HCT116 (cell line): Measurements from ENCODE around the gene SRP19. TPM values are rescaled to one million over a fixed set of nuclear protein-coding genes. Genes with fewer than 3 reads are reported as not detected.

Experiments
- ATAC-seq: fragments of 200-7000 bp; cut with Tn5 transposase; 2 replicates; pipeline ENCODE4 v1.9.1; 2020; ENCODE audit warnings: mild to moderate bottlenecking, moderate library complexity
- BruUV-seq: library from RNA; stranded (reverse); fragments of 400-500 nt; replicated peaks from 2 replicates; lab custom pipeline; 2021; lab: Mats Ljungman, UMichigan
- CTCF ChIA-PET: fragments of 300-600 bp; sonication (Branson Sonifier 250); formaldehyde crosslinking; loops from one replicate; lab custom pipeline; 2021; ENCODE audit warnings: antibody characterized with exemption; lab: Charles Lee
- POLR2A ChIA-PET: fragments of 300-600, 350-600 bp; sonication (Branson Sonifier 250); formaldehyde crosslinking; loops from one replicate; lab custom pipeline; 2021; ENCODE audit warnings: antibody characterized with exemption; lab: Charles Lee
- RAD21 ChIA-PET, 2 experiments: fragments of 300-600 bp; sonication (Branson Sonifier 250); formaldehyde crosslinking; loops; one replicate each; lab custom pipeline; 2023; ENCODE audit warnings: low total read pairs in 2 of 2; ENCODE audit not compliant: uncharacterized antibody in 2 of 2, unreplicated experiment in 2 of 2, low non-redundant PET in 1 of 2; lab: Charles Lee
- DNase-seq: peaks from one replicate; pipeline ENCODE4 v3.0.0-alpha.2; 2010; ENCODE audit warnings: low read depth, low spot score
- H2AFZ ChIP-seq: fragments of 200-600 bp; shearing (Covaris generic), sonication (generic); 2 replicates; pipeline ENCODE4 v1.6.1; 2017; ENCODE audit warnings: low read depth, mixed run types, mixed read lengths, antibody characterized with exemption, low read length; ENCODE audit not compliant: poor library complexity, severe bottlenecking
- H3K27ac ChIP-seq: 2 replicates; pipeline ENCODE4 v1.5.1; 2012; ENCODE audit warnings: low read depth, low read length
- H3K27me3 ChIP-seq: fragments of 200-600 bp; sonication (generic); 2 replicates; pipeline ENCODE4 v1.6.1; 2016; ENCODE audit warnings: mixed run types, low read length, mixed read lengths; ENCODE audit not compliant: insufficient read depth
- H3K36me3 ChIP-seq, 2 experiments: fragments of 200-500 bp in 1 of 2; fragments of 200-600 bp in 1 of 2; sonication (Bioruptor generic) in 1 of 2; sonication (generic) in 1 of 2; 2 replicates each; pipeline versions ENCODE4 v1.5.1 to v1.6.1; 2014 to 2016; ENCODE audit warnings: low read length in 2 of 2, inconsistent platforms in 1 of 2, mixed read lengths in 1 of 2, mixed run types in 1 of 2; ENCODE audit not compliant: insufficient read depth in 2 of 2, control insufficient read depth in 1 of 2
- H3K4me1 ChIP-seq, 2 experiments: fragments of 200-600 bp in 1 of 2; sonication (generic) in 1 of 2; 2 replicates each; pipeline versions ENCODE4 v1.5.1 to v1.6.1; 2012 to 2017; ENCODE audit warnings: low read length in 2 of 2, inconsistent platforms in 1 of 2, mild to moderate bottlenecking in 1 of 2, mixed read lengths in 1 of 2, mixed run types in 1 of 2, moderate library complexity in 1 of 2; ENCODE audit not compliant: insufficient read depth in 2 of 2, control insufficient read depth in 1 of 2
- H3K4me2 ChIP-seq: fragments of 200-600 bp; sonication (generic); 2 replicates; pipeline ENCODE4 v1.6.1; 2017; ENCODE audit warnings: mixed run types, low read length, mixed read lengths
- H3K4me3 ChIP-seq, 2 experiments: fragments of 200-600 bp in 1 of 2; sonication (generic) in 1 of 2; replicated peaks in 1 of 2; 2 replicates each; pipeline ENCODE4 v1.5.1; 2011 to 2016; ENCODE audit warnings: low read length in 2 of 2, control low read depth in 1 of 2, low read depth in 1 of 2, mild to moderate bottlenecking in 1 of 2, mixed read lengths in 1 of 2, mixed run types in 1 of 2
- H3K79me2 ChIP-seq: fragments of 200-600 bp; sonication (generic); 2 replicates; pipeline ENCODE4 v1.6.1; 2017; ENCODE audit warnings: mild to moderate bottlenecking, mixed run types, low read length, moderate library complexity, mixed read lengths; ENCODE audit not compliant: insufficient read depth
- H3K9ac ChIP-seq: fragments of 200-600 bp; sonication (generic); 2 replicates; pipeline ENCODE4 v1.6.1; 2016; ENCODE audit warnings: low read length, mixed read lengths
- H3K9me2 ChIP-seq: fragments of 200-600 bp; sonication (generic), shearing (Covaris generic); 2 replicates; pipeline ENCODE4 v1.6.1; 2017; ENCODE audit warnings: mixed run types, mild to moderate bottlenecking, moderate library complexity; ENCODE audit not compliant: insufficient read depth
- H3K9me3 ChIP-seq, 2 experiments: fragments of 200-500 bp in 1 of 2; fragments of 200-600 bp in 1 of 2; sonication (Bioruptor generic) in 1 of 2; sonication (generic) in 1 of 2; 2 replicates each; pipeline ENCODE4 v1.6.1; 2014 to 2017; ENCODE audit warnings: low read length in 2 of 2, mixed read lengths in 2 of 2, inconsistent platforms in 1 of 2, low read depth in 1 of 2, mild to moderate bottlenecking in 1 of 2, mixed run types in 1 of 2, moderate library complexity in 1 of 2; ENCODE audit not compliant: control insufficient read depth in 1 of 2, insufficient read depth in 1 of 2
- H4K20me1 ChIP-seq: fragments of 200-600 bp; sonication (generic), shearing (Covaris generic); 2 replicates; pipeline ENCODE4 v1.6.1; 2017; ENCODE audit warnings: mixed run types, mild to moderate bottlenecking, moderate library complexity; ENCODE audit not compliant: insufficient read depth
- ATF3 ChIP-seq: IDR thresholded peaks from 2 replicates; pipeline ENCODE4 v1.6.1; 2012
- CBX3 ChIP-seq: IDR thresholded peaks from 2 replicates; pipeline ENCODE4 v1.6.1; 2012; ENCODE audit warnings: low read depth
- CEBPB ChIP-seq: IDR thresholded peaks from 2 replicates; pipeline ENCODE4 v1.6.1; 2012; ENCODE audit warnings: low read depth
- ELF1 ChIP-seq: IDR thresholded peaks from 2 replicates; pipeline ENCODE4 v1.6.1; 2012; ENCODE audit warnings: low read depth, borderline replicate concordance
- EZH2 ChIP-seq: fragments of 200-600 bp; sonication (generic); IDR thresholded peaks from 2 replicates; pipeline ENCODE4 v1.6.1; 2017; ENCODE audit warnings: antibody characterized with exemption, mixed run types
- EZH2phosphoT487 ChIP-seq: fragments of 200-600 bp; IDR thresholded peaks from 2 replicates; pipeline ENCODE4 v1.6.1; 2018; ENCODE audit warnings: antibody characterized with exemption, borderline replicate concordance
- FOSL1 ChIP-seq: IDR thresholded peaks from 2 replicates; pipeline ENCODE4 v1.6.1; 2012; ENCODE audit warnings: low read depth
- MAX ChIP-seq: IDR thresholded peaks from 2 replicates; pipeline ENCODE4 v1.6.1; 2012
- POLR2A ChIP-seq: IDR thresholded peaks from 2 replicates; pipeline ENCODE4 v1.7.0; 2011; ENCODE audit warnings: borderline replicate concordance; ENCODE audit not compliant: insufficient read depth, insufficient read length; ENCODE audit errors: extremely low read depth
- POLR2AphosphoS5 ChIP-seq: IDR thresholded peaks from 2 replicates; pipeline ENCODE4 v1.6.1; 2011; ENCODE audit warnings: mild to moderate bottlenecking, low read depth, low read length, moderate library complexity
- SIN3A ChIP-seq: IDR thresholded peaks from 2 replicates; pipeline ENCODE4 v1.6.1; 2012; ENCODE audit warnings: low read depth
- SP1 ChIP-seq: IDR thresholded peaks from 2 replicates; pipeline ENCODE4 v1.6.1; 2012; ENCODE audit warnings: low read depth
- SRF ChIP-seq: IDR thresholded peaks from 2 replicates; pipeline ENCODE4 v1.6.1; 2012; ENCODE audit warnings: low read depth
- TCF7L2 ChIP-seq: IDR thresholded peaks from 2 replicates; pipeline ENCODE4 v1.7.0; 2011; ENCODE audit warnings: borderline replicate concordance, inconsistent platforms; ENCODE audit not compliant: insufficient read depth, insufficient read length; ENCODE audit errors: extremely low read depth
- YY1 ChIP-seq: IDR thresholded peaks from 2 replicates; pipeline ENCODE4 v1.6.1; 2011; ENCODE audit warnings: low read length, low read depth, moderate library complexity, mild to moderate bottlenecking; ENCODE audit not compliant: insufficient replicate concordance; ENCODE audit errors: extremely low read depth
- ZBTB33 ChIP-seq: IDR thresholded peaks from 2 replicates; pipeline ENCODE4 v1.6.1; 2011; ENCODE audit warnings: mild to moderate bottlenecking, low read length, moderate library complexity; ENCODE audit not compliant: insufficient replicate concordance; ENCODE audit errors: extremely low read depth
- ZFX ChIP-seq: fragments of 450-650 bp; IDR thresholded peaks from 2 replicates; pipeline ENCODE4 v1.6.1; 2017
- ZNF274 ChIP-seq: fragments of 200-500 bp; sonication (Bioruptor generic); IDR thresholded peaks from 2 replicates; pipeline ENCODE4 v1.6.1; 2014; ENCODE audit warnings: mild to moderate bottlenecking, low read depth, low read length, inconsistent platforms
- intact Hi-C: fragments of 100-400 bp; cut with micrococcal nuclease; formaldehyde crosslinking; loops from 2 replicates; pipeline ENCODE4 v1.10.0; 2022
- total RNA-seq: library from RNA; stranded (reverse); gene quantifications from one replicate; pipeline ENCODE4 v1.2.1, GENCODE V29; 2021; ENCODE audit not compliant: unreplicated experiment
- TF ChIP-seq, protein P1 (sequence below), 3 experiments: fragments of 200-600 bp in 1 of 3; sonication (generic) in 1 of 3; IDR thresholded peaks in 2 of 3; conservative IDR thresholded peaks in 1 of 3; 2 replicates each; pipeline ENCODE4 v1.5.1; 2012 to 2017; ENCODE audit warnings: low read depth in 2 of 3, low read length in 2 of 3, antibody characterized with exemption in 1 of 3, borderline replicate concordance in 1 of 3, control low read depth in 1 of 3, mild to moderate bottlenecking in 1 of 3, mixed read lengths in 1 of 3, mixed run types in 1 of 3, moderate library complexity in 1 of 3; ENCODE audit not compliant: insufficient read depth in 1 of 3
- TF ChIP-seq, protein P2 (sequence below): IDR thresholded peaks from 2 replicates; pipeline ENCODE4 v1.6.1; 2012; ENCODE audit warnings: low read depth

Gene SRP19
- total RNA-seq, 1 experiment from 2014 or later = 45.3 TPM

GRCh38 chr5:112857866-112858265 is 3.2 kb upstream of the SRP19 start:
- no peaks in the 10 kb centered on the region for H4K20me1 ChIP-seq
- H3K79me2 ChIP-seq = peaks cover 18% of the 10 kb centered on the region
- peaks cover 8 to 17% of the 10 kb centered on the region in 2 experiments for H3K4me1 ChIP-seq
- H3K9me2 ChIP-seq = no peaks in the 10 kb centered on the region
- TF ChIP-seq YY1 (no peak), EZH2phosphoT487 (no peak), POLR2AphosphoS5 (no peak), SRF (no peak), FOSL1 (no peak), SIN3A (no peak), CBX3 (no peak), POLR2A (no peak), EZH2 (no peak), ZBTB33 (no peak), CEBPB (no peak), MAX (no peak), TCF7L2 (no peak), ATF3 (no peak), ELF1 (no peak), ZNF274 (no peak), ZFX (no peak), SP1 (no peak)
- TF ChIP-seq, protein P1, sequence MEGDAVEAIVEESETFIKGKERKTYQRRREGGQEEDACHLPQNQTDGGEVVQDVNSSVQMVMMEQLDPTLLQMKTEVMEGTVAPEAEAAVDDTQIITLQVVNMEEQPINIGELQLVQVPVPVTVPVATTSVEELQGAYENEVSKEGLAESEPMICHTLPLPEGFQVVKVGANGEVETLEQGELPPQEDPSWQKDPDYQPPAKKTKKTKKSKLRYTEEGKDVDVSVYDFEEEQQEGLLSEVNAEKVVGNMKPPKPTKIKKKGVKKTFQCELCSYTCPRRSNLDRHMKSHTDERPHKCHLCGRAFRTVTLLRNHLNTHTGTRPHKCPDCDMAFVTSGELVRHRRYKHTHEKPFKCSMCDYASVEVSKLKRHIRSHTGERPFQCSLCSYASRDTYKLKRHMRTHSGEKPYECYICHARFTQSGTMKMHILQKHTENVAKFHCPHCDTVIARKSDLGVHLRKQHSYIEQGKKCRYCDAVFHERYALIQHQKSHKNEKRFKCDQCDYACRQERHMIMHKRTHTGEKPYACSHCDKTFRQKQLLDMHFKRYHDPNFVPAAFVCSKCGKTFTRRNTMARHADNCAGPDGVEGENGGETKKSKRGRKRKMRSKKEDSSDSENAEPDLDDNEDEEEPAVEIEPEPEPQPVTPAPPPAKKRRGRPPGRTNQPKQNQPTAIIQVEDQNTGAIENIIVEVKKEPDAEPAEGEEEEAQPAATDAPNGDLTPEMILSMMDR (IDR thresholded peaks at IDR 0.05 in 2 of 3, conservative IDR thresholded peaks at IDR 0.05 in 1 of 3; ENCODE audit: borderline replicate concordance in 1 of 3, insufficient read depth in 1 of 3, low read depth in 2 of 3, low read length in 2 of 3) = no peak
- TF ChIP-seq, protein P2, sequence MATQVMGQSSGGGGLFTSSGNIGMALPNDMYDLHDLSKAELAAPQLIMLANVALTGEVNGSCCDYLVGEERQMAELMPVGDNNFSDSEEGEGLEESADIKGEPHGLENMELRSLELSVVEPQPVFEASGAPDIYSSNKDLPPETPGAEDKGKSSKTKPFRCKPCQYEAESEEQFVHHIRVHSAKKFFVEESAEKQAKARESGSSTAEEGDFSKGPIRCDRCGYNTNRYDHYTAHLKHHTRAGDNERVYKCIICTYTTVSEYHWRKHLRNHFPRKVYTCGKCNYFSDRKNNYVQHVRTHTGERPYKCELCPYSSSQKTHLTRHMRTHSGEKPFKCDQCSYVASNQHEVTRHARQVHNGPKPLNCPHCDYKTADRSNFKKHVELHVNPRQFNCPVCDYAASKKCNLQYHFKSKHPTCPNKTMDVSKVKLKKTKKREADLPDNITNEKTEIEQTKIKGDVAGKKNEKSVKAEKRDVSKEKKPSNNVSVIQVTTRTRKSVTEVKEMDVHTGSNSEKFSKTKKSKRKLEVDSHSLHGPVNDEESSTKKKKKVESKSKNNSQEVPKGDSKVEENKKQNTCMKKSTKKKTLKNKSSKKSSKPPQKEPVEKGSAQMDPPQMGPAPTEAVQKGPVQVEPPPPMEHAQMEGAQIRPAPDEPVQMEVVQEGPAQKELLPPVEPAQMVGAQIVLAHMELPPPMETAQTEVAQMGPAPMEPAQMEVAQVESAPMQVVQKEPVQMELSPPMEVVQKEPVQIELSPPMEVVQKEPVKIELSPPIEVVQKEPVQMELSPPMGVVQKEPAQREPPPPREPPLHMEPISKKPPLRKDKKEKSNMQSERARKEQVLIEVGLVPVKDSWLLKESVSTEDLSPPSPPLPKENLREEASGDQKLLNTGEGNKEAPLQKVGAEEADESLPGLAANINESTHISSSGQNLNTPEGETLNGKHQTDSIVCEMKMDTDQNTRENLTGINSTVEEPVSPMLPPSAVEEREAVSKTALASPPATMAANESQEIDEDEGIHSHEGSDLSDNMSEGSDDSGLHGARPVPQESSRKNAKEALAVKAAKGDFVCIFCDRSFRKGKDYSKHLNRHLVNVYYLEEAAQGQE = no peak
- no TSS peak for BruUV-seq
- DNase-seq (no peak), ATAC-seq (no peak)
- RAD21 ChIA-PET = no interaction called here
- no peak overlapping the region for H2AFZ ChIP-seq
- H3K9me3 ChIP-seq = no peaks in the 10 kb centered on the region
- peaks cover 0 to 4% of the 10 kb centered on the region in 2 experiments; a peak in 1 of 4 replicates for H3K36me3 ChIP-seq
- H3K4me2 ChIP-seq = no peak overlapping the region
- no peak overlapping the region for H3K27ac ChIP-seq
- H3K27me3 ChIP-seq = no peaks in the 10 kb centered on the region
- POLR2A ChIA-PET = no interaction called here
- no peak overlapping the region for H3K4me3 ChIP-seq
- CTCF ChIA-PET = no interaction called here
- intact Hi-C loops = no loop called here
- H3K9ac ChIP-seq = no peak overlapping the region
